Immature natural killer cell (primary cell): Measurements from ENCODE around the gene MGLL. TPM values are rescaled to one million over a fixed set of nuclear protein-coding genes. Genes with fewer than 3 reads are reported as not detected.
"Not testable (repeated sequence)": the region's sequence is repeated elsewhere in the genome, so short reads cannot be mapped to it uniquely, and the experiment has no call there.

ENCODE experiments used
- DNase-seq, 3 donors: peaks; one replicate each; pipeline ENCODE4 v3.0.0; 2022; ENCODE audit warnings: mixed read lengths in 1 of 3
- H3K27ac Mint-ChIP-seq, 6 donors: one replicate each; pipeline ENCODE4 v1.8.0; 2020; ENCODE audit warnings: mixed read lengths in 6 of 6, mild to moderate bottlenecking in 5 of 6, inconsistent platforms in 4 of 6, moderate library complexity in 3 of 6
- H3K27me3 Mint-ChIP-seq, 3 donors: one replicate each; pipeline ENCODE4 v1.8.0; 2020 to 2021; ENCODE audit warnings: low read depth in 3 of 3, mild to moderate bottlenecking in 3 of 3, mixed read lengths in 3 of 3, moderate library complexity in 3 of 3, inconsistent platforms in 1 of 3
- H3K36me3 Mint-ChIP-seq, 3 donors: one replicate each; pipeline ENCODE4 v1.8.0; 2020; ENCODE audit warnings: mixed read lengths in 3 of 3, inconsistent platforms in 2 of 3, mild to moderate bottlenecking in 2 of 3
- H3K4me1 Mint-ChIP-seq, 2 donors: one replicate each; pipeline ENCODE4 v1.8.0; 2020; ENCODE audit warnings: inconsistent platforms in 2 of 2, mild to moderate bottlenecking in 2 of 2, mixed read lengths in 2 of 2, moderate library complexity in 1 of 2
- H3K4me3 Mint-ChIP-seq, 5 donors: one replicate each; pipeline ENCODE4 v1.8.0; 2020; ENCODE audit warnings: mild to moderate bottlenecking in 5 of 5, mixed read lengths in 5 of 5, inconsistent platforms in 3 of 5, moderate library complexity in 3 of 5
- H3K9me3 Mint-ChIP-seq, 6 donors: one replicate each; pipeline ENCODE4 v1.8.0; 2020; ENCODE audit warnings: mild to moderate bottlenecking in 6 of 6, mixed read lengths in 6 of 6, inconsistent platforms in 4 of 6, moderate library complexity in 3 of 6
- polyA plus RNA-seq, 3 donors: library from polyadenylated mRNA; unstranded; fragments of 300-500 nt; fragmentation: Illumina TruSeq; gene quantifications; one replicate each; pipeline ENCODE4 v1.2.3, GENCODE V29; 2021

The MGLL gene
- polyA plus RNA-seq, 3 donors from 2014 or later: 2.6 to 3.6 (median 2.6) TPM

GRCh38 chr3:127711896-127712295 is 110.4 kb downstream of the MGLL start:
- H3K36me3 Mint-ChIP-seq: no peaks in the 10 kb centered on the region
- peaks cover 0 to 2% (median 0%) of the 10 kb centered on the region in 3 donors for H3K27me3 Mint-ChIP-seq
- no peaks in the 10 kb centered on the region for H3K4me1 Mint-ChIP-seq

GRCh38 chr3:127711021-127711695 is 111.2 kb downstream of the MGLL start:
- H3K4me3 Mint-ChIP-seq: no peak overlapping the region

More at GRCh38 chr3:127711896-127712295, 110.4 kb downstream of the MGLL start:
- H3K4me3 Mint-ChIP-seq: no peak overlapping the region
- no peak for DNase-seq
- H3K9me3 Mint-ChIP-seq: no peaks in the 10 kb centered on the region
- H3K27ac Mint-ChIP-seq: no peak overlapping the region

GRCh38 chr3:127710155-127710941 is 112.0 kb downstream of the MGLL start:
- H3K27ac Mint-ChIP-seq: no peak overlapping the region
- H3K4me1 Mint-ChIP-seq: no peaks in the 10 kb centered on the region
- no peaks in the 10 kb centered on the region for H3K9me3 Mint-ChIP-seq
- H3K4me3 Mint-ChIP-seq: no peak overlapping the region
- H3K36me3 Mint-ChIP-seq: no peaks in the 10 kb centered on the region
- DNase-seq: no peak
- H3K27me3 Mint-ChIP-seq: peaks cover 0 to under 1% (median 0%) of the 10 kb centered on the region in 3 donors

More at GRCh38 chr3:127711021-127711695, 111.2 kb downstream of the MGLL start:
- H3K27me3 Mint-ChIP-seq: peaks cover 0 to 2% (median 0%) of the 10 kb centered on the region in 3 donors
- no peaks in the 10 kb centered on the region for H3K4me1 Mint-ChIP-seq
- H3K36me3 Mint-ChIP-seq: no peaks in the 10 kb centered on the region
- no peak overlapping the region for H3K27ac Mint-ChIP-seq
- DNase-seq: no peak
- no peaks in the 10 kb centered on the region for H3K9me3 Mint-ChIP-seq

GRCh38 chr3:127709320-127710060 is 112.8 kb downstream of the MGLL start:
- Mint-ChIP-seq H3K9me3 (no peaks in the 10 kb centered on the region), H3K27me3 (no peaks in the 10 kb centered on the region), H3K4me3 (no peak overlapping the region), H3K27ac (no peak overlapping the region), H3K4me1 (no peaks in the 10 kb centered on the region), H3K36me3 (no peaks in the 10 kb centered on the region)
- no peak for DNase-seq

GRCh38 chr3:127708837-127709236 is 113.5 kb downstream of the MGLL start:
- DNase-seq: no peak
- no peaks in the 10 kb centered on the region for H3K27me3 Mint-ChIP-seq
- no peak overlapping the region for H3K27ac Mint-ChIP-seq
- no peak overlapping the region for H3K4me3 Mint-ChIP-seq
- H3K9me3 Mint-ChIP-seq: no peaks in the 10 kb centered on the region
- H3K4me1 Mint-ChIP-seq: no peaks in the 10 kb centered on the region
- H3K36me3 Mint-ChIP-seq: no peaks in the 10 kb centered on the region

GRCh38 chr3:127707851-127708411 is 114.4 kb downstream of the MGLL start:
- Mint-ChIP-seq H3K27me3 (no peaks in the 10 kb centered on the region), H3K9me3 (no peaks in the 10 kb centered on the region), H3K27ac (no peak overlapping the region), H3K36me3 (no peaks in the 10 kb centered on the region), H3K4me3 (no peak overlapping the region), H3K4me1 (no peaks in the 10 kb centered on the region)
- no peak for DNase-seq

GRCh38 chr3:127706785-127707351 is 115.4 kb downstream of the MGLL start:
- H3K27ac Mint-ChIP-seq: no peak overlapping the region
- H3K27me3 Mint-ChIP-seq: no peaks in the 10 kb centered on the region
- no peak for DNase-seq
- no peaks in the 10 kb centered on the region for H3K36me3 Mint-ChIP-seq
- no peaks in the 10 kb centered on the region for H3K9me3 Mint-ChIP-seq
- H3K4me3 Mint-ChIP-seq: no peak overlapping the region
- H3K4me1 Mint-ChIP-seq: no peaks in the 10 kb centered on the region

GRCh38 chr3:127706312-127706711 is 116.0 kb downstream of the MGLL start:
- Mint-ChIP-seq H3K27ac (no peak overlapping the region), H3K4me3 (no peak overlapping the region), H3K4me1 (no peaks in the 10 kb centered on the region), H3K9me3 (no peaks in the 10 kb centered on the region), H3K27me3 (no peaks in the 10 kb centered on the region), H3K36me3 (no peaks in the 10 kb centered on the region)
- no peak for DNase-seq

- H3K4me3 Mint-ChIP-seq, H3K27me3 Mint-ChIP-seq, H3K27ac Mint-ChIP-seq, DNase-seq, H3K36me3 Mint-ChIP-seq, H3K9me3 Mint-ChIP-seq, H3K4me1 Mint-ChIP-seq: not testable (repeated sequence)
These were observed 117.5 kb downstream of the MGLL start for GRCh38 chr3:127704840-127705239.

- H3K4me3 Mint-ChIP-seq: no peak overlapping the region
- H3K36me3 Mint-ChIP-seq: no peaks in the 10 kb centered on the region
- no peaks in the 10 kb centered on the region for H3K9me3 Mint-ChIP-seq
- no peak for DNase-seq
- H3K4me1 Mint-ChIP-seq: peaks cover 4 to 5% of the 10 kb centered on the region in 2 donors
- H3K27me3 Mint-ChIP-seq: peaks cover 0 to 2% (median 0%) of the 10 kb centered on the region in 3 donors
- H3K27ac Mint-ChIP-seq: no peak overlapping the region
These were observed 120.2 kb downstream of the MGLL start for GRCh38 chr3:127702151-127702578.

- Mint-ChIP-seq H3K9me3 (no peaks in the 10 kb centered on the region), H3K4me1 (peaks cover 4 to 5% of the 10 kb centered on the region in 2 donors), H3K27ac (no peak overlapping the region), H3K36me3 (no peaks in the 10 kb centered on the region), H3K4me3 (no peak overlapping the region), H3K27me3 (peaks cover 0 to 2% (median 0%) of the 10 kb centered on the region in 3 donors)
- no peak for DNase-seq
These were observed 120.9 kb downstream of the MGLL start for GRCh38 chr3:127701280-127701911.

GRCh38 chr3:127700406-127700805 is 121.9 kb downstream of the MGLL start:
- Mint-ChIP-seq H3K4me3 (no peak overlapping the region), H3K9me3 (no peaks in the 10 kb centered on the region), H3K27me3 (peaks cover 0 to 2% (median 0%) of the 10 kb centered on the region in 3 donors), H3K4me1 (peaks cover 4 to 5% of the 10 kb centered on the region in 2 donors), H3K36me3 (no peaks in the 10 kb centered on the region), H3K27ac (no peak overlapping the region)
- no peak for DNase-seq
